ENCODE data around the gene INSIG1.

The INSIG1 gene

GRCh38 chr7:155287284-155287935 lies 10.3 kb upstream of the INSIG1 start:
- Histone ChIP-seq H2AK5ac (ENCODE audit: low read length) (no peak overlapping the region), H3K18ac (ENCODE audit: low read length) (no peak overlapping the region), H3K23ac (ENCODE audit: low read length) (no peak overlapping the region), H3K36me3 (ENCODE audit: control insufficient read depth, insufficient read depth, low read length) (no peaks in the 10 kb centered on the region), H3K27ac (ENCODE audit: low read depth, low read length) (no peak overlapping the region), H3K4me1 (ENCODE audit: control insufficient read depth, low read depth, low read length) (no peaks in the 10 kb centered on the region), H2BK15ac (replicated peaks; ENCODE audit: low read depth) (no peak overlapping the region), H3K79me1 (ENCODE audit: low read length) (no peaks in the 10 kb centered on the region), H2BK5ac (ENCODE audit: low read length) (no peak overlapping the region), H2BK120ac (ENCODE audit: low read depth, low read length) (no peak overlapping the region), H4K8ac (ENCODE audit: low read depth, low read length) (no peak overlapping the region), H3K79me2 (ENCODE audit: control insufficient read depth, insufficient read depth, low read length) (no peaks in the 10 kb centered on the region), H3K4me3 (ENCODE audit: low read length) (no peak overlapping the region), H3K27me3 (ENCODE audit: insufficient read depth, low read length, poor library complexity) (no peaks in the 10 kb centered on the region), H4K5ac (ENCODE audit: low read length) (no peak overlapping the region), H3K9ac (ENCODE audit: low read length) (no peak overlapping the region), H3K4me2 (ENCODE audit: low read length) (no peak overlapping the region), H3K4ac (ENCODE audit: low read depth, low read length) (no peak overlapping the region), H3K56ac (ENCODE audit: low read length) (no peak overlapping the region)
- WGBS (ENCODE audit: extremely low coverage, insufficient coverage, low lambda C conversion rate), result no CpG with 5 or more reads among the region's 26 CpGs
- DNase-seq, result no peak

GRCh38 chr7:155288055-155288454 lies 9.6 kb upstream of the INSIG1 start:
- Histone ChIP-seq H3K79me2 (ENCODE audit: control insufficient read depth, insufficient read depth, low read length) (no peaks in the 10 kb centered on the region), H2AK5ac (ENCODE audit: low read length) (no peak overlapping the region), H3K4me3 (ENCODE audit: low read length) (no peak overlapping the region), H3K23ac (ENCODE audit: low read length) (no peak overlapping the region), H3K36me3 (ENCODE audit: control insufficient read depth, insufficient read depth, low read length) (no peaks in the 10 kb centered on the region), H3K18ac (ENCODE audit: low read length) (no peak overlapping the region), H3K4ac (ENCODE audit: low read depth, low read length) (no peak overlapping the region), H3K79me1 (ENCODE audit: low read length) (no peaks in the 10 kb centered on the region), H3K4me1 (ENCODE audit: control insufficient read depth, low read depth, low read length) (no peaks in the 10 kb centered on the region), H2BK120ac (ENCODE audit: low read depth, low read length) (no peak overlapping the region), H3K56ac (ENCODE audit: low read length) (no peak overlapping the region), H2BK5ac (ENCODE audit: low read length) (no peak overlapping the region), H4K5ac (ENCODE audit: low read length) (no peak overlapping the region), H4K8ac (ENCODE audit: low read depth, low read length) (no peak overlapping the region), H3K27me3 (ENCODE audit: insufficient read depth, low read length, poor library complexity) (no peaks in the 10 kb centered on the region), H3K27ac (ENCODE audit: low read depth, low read length) (no peak overlapping the region), H2BK15ac (replicated peaks; ENCODE audit: low read depth) (no peak overlapping the region), H3K9ac (ENCODE audit: low read length) (no peak overlapping the region), H3K4me2 (ENCODE audit: low read length) (no peak overlapping the region)
- DNase-seq, result no peak
- no CpG with 5 or more reads among the region's 18 CpGs for WGBS (ENCODE audit: extremely low coverage, insufficient coverage, low lambda C conversion rate)

GRCh38 chr7:155289107-155289506 lies 8.6 kb upstream of the INSIG1 start:
- H3K4me3 ChIP-seq (ENCODE audit: low read length), result no peak overlapping the region
- H2BK5ac ChIP-seq (ENCODE audit: low read length), result no peak overlapping the region
- H3K56ac ChIP-seq (ENCODE audit: low read length), result no peak overlapping the region
- no peak overlapping the region for H3K27ac ChIP-seq (ENCODE audit: low read depth, low read length)
- H4K5ac ChIP-seq (ENCODE audit: low read length), result no peak overlapping the region
- H3K23ac ChIP-seq (ENCODE audit: low read length), result no peak overlapping the region
- no peaks in the 10 kb centered on the region for H3K79me2 ChIP-seq (ENCODE audit: control insufficient read depth, insufficient read depth, low read length)
- DNase-seq, result no peak
- H2BK15ac ChIP-seq (replicated peaks; ENCODE audit: low read depth), result no peak overlapping the region
- no peaks in the 10 kb centered on the region for H3K27me3 ChIP-seq (ENCODE audit: insufficient read depth, low read length, poor library complexity)
- H3K4ac ChIP-seq (ENCODE audit: low read depth, low read length), result no peak overlapping the region
- H2BK120ac ChIP-seq (ENCODE audit: low read depth, low read length), result no peak overlapping the region
- no CpG with 5 or more reads among the region's 7 CpGs for WGBS (ENCODE audit: extremely low coverage, insufficient coverage, low lambda C conversion rate)
- no peak overlapping the region for H4K8ac ChIP-seq (ENCODE audit: low read depth, low read length)
- no peak overlapping the region for H3K4me2 ChIP-seq (ENCODE audit: low read length)
- no peaks in the 10 kb centered on the region for H3K36me3 ChIP-seq (ENCODE audit: control insufficient read depth, insufficient read depth, low read length)
- H3K79me1 ChIP-seq (ENCODE audit: low read length), result no peaks in the 10 kb centered on the region
- H3K4me1 ChIP-seq (ENCODE audit: control insufficient read depth, low read depth, low read length), result no peaks in the 10 kb centered on the region
- H3K18ac ChIP-seq (ENCODE audit: low read length), result no peak overlapping the region
- no peak overlapping the region for H2AK5ac ChIP-seq (ENCODE audit: low read length)
- H3K9ac ChIP-seq (ENCODE audit: low read length), result no peak overlapping the region

GRCh38 chr7:155289949-155290501 lies 7.7 kb upstream of the INSIG1 start:
- no CpG with 5 or more reads among the region's 11 CpGs for WGBS (ENCODE audit: extremely low coverage, insufficient coverage, low lambda C conversion rate)
- no peak overlapping the region for H2AK5ac ChIP-seq (ENCODE audit: low read length)
- H3K36me3 ChIP-seq (ENCODE audit: control insufficient read depth, insufficient read depth, low read length), result no peaks in the 10 kb centered on the region
- no peak for DNase-seq
- no peak overlapping the region for H4K5ac ChIP-seq (ENCODE audit: low read length)
- no peak overlapping the region for H3K27ac ChIP-seq (ENCODE audit: low read depth, low read length)
- H3K4ac ChIP-seq (ENCODE audit: low read depth, low read length), result no peak overlapping the region
- no peaks in the 10 kb centered on the region for H3K79me2 ChIP-seq (ENCODE audit: control insufficient read depth, insufficient read depth, low read length)
- no peak overlapping the region for H2BK15ac ChIP-seq (replicated peaks; ENCODE audit: low read depth)
- H3K56ac ChIP-seq (ENCODE audit: low read length), result no peak overlapping the region
- H2BK120ac ChIP-seq (ENCODE audit: low read depth, low read length), result no peak overlapping the region
- no peaks in the 10 kb centered on the region for H3K4me1 ChIP-seq (ENCODE audit: control insufficient read depth, low read depth, low read length)
- no peak overlapping the region for H3K4me3 ChIP-seq (ENCODE audit: low read length)
- H3K27me3 ChIP-seq (ENCODE audit: insufficient read depth, low read length, poor library complexity), result no peaks in the 10 kb centered on the region
- no peak overlapping the region for H3K9ac ChIP-seq (ENCODE audit: low read length)
- H3K23ac ChIP-seq (ENCODE audit: low read length), result no peak overlapping the region
- no peak overlapping the region for H3K18ac ChIP-seq (ENCODE audit: low read length)
- no peak overlapping the region for H3K4me2 ChIP-seq (ENCODE audit: low read length)
- H4K8ac ChIP-seq (ENCODE audit: low read depth, low read length), result no peak overlapping the region
- no peak overlapping the region for H2BK5ac ChIP-seq (ENCODE audit: low read length)
- no peaks in the 10 kb centered on the region for H3K79me1 ChIP-seq (ENCODE audit: low read length)

- peak; percentile 22 for DNase-seq
- no peaks in the 10 kb centered on the region for H3K79me1 ChIP-seq (ENCODE audit: low read length)
- no peak overlapping the region for H3K4me3 ChIP-seq (ENCODE audit: low read length)
- no peak overlapping the region for H4K8ac ChIP-seq (ENCODE audit: low read depth, low read length)
- WGBS (ENCODE audit: extremely low coverage, insufficient coverage, low lambda C conversion rate), result no CpG with 5 or more reads among the region's 5 CpGs
- no peak overlapping the region for H3K4me2 ChIP-seq (ENCODE audit: low read length)
- H3K4me1 ChIP-seq (ENCODE audit: control insufficient read depth, low read depth, low read length), result no peaks in the 10 kb centered on the region
- H3K9ac ChIP-seq (ENCODE audit: low read length), result no peak overlapping the region
- no peak overlapping the region for H2AK5ac ChIP-seq (ENCODE audit: low read length)
- H3K27me3 ChIP-seq (ENCODE audit: insufficient read depth, low read length, poor library complexity), result no peaks in the 10 kb centered on the region
- no peak overlapping the region for H3K27ac ChIP-seq (ENCODE audit: low read depth, low read length)
- no peak overlapping the region for H3K56ac ChIP-seq (ENCODE audit: low read length)
- H3K23ac ChIP-seq (ENCODE audit: low read length), result no peak overlapping the region
- H2BK15ac ChIP-seq (replicated peaks; ENCODE audit: low read depth), result no peak overlapping the region
- H4K5ac ChIP-seq (ENCODE audit: low read length), result no peak overlapping the region
- no peak overlapping the region for H2BK120ac ChIP-seq (ENCODE audit: low read depth, low read length)
- no peaks in the 10 kb centered on the region for H3K36me3 ChIP-seq (ENCODE audit: control insufficient read depth, insufficient read depth, low read length)
- H3K79me2 ChIP-seq (ENCODE audit: control insufficient read depth, insufficient read depth, low read length), result no peaks in the 10 kb centered on the region
- no peak overlapping the region for H3K4ac ChIP-seq (ENCODE audit: low read depth, low read length)
- no peak overlapping the region for H3K18ac ChIP-seq (ENCODE audit: low read length)
- H2BK5ac ChIP-seq (ENCODE audit: low read length), result no peak overlapping the region
Measured at GRCh38 chr7:155291045-155291530, 6.6 kb upstream of the INSIG1 start.

- no peak overlapping the region for H2AK5ac ChIP-seq (ENCODE audit: low read length)
- H3K79me1 ChIP-seq (ENCODE audit: low read length), result no peaks in the 10 kb centered on the region
- H3K36me3 ChIP-seq (ENCODE audit: control insufficient read depth, insufficient read depth, low read length), result no peaks in the 10 kb centered on the region
- no peak overlapping the region for H3K27ac ChIP-seq (ENCODE audit: low read depth, low read length)
- no peak overlapping the region for H3K4me3 ChIP-seq (ENCODE audit: low read length)
- no peak overlapping the region for H2BK120ac ChIP-seq (ENCODE audit: low read depth, low read length)
- H4K8ac ChIP-seq (ENCODE audit: low read depth, low read length), result no peak overlapping the region
- no peak for DNase-seq
- WGBS (ENCODE audit: extremely low coverage, insufficient coverage, low lambda C conversion rate), result no CpG with 5 or more reads among the region's 5 CpGs
- no peak overlapping the region for H4K5ac ChIP-seq (ENCODE audit: low read length)
- H3K18ac ChIP-seq (ENCODE audit: low read length), result no peak overlapping the region
- no peak overlapping the region for H3K9ac ChIP-seq (ENCODE audit: low read length)
- H3K56ac ChIP-seq (ENCODE audit: low read length), result no peak overlapping the region
- H3K4me1 ChIP-seq (ENCODE audit: control insufficient read depth, low read depth, low read length), result peaks cover 3% of the 10 kb centered on the region
- no peak overlapping the region for H2BK15ac ChIP-seq (replicated peaks; ENCODE audit: low read depth)
- H3K79me2 ChIP-seq (ENCODE audit: control insufficient read depth, insufficient read depth, low read length), result no peaks in the 10 kb centered on the region
- H3K27me3 ChIP-seq (ENCODE audit: insufficient read depth, low read length, poor library complexity), result no peaks in the 10 kb centered on the region
- H3K4ac ChIP-seq (ENCODE audit: low read depth, low read length), result no peak overlapping the region
- no peak overlapping the region for H3K23ac ChIP-seq (ENCODE audit: low read length)
- no peak overlapping the region for H3K4me2 ChIP-seq (ENCODE audit: low read length)
- no peak overlapping the region for H2BK5ac ChIP-seq (ENCODE audit: low read length)
Measured at GRCh38 chr7:155291729-155292128, 5.9 kb upstream of the INSIG1 start.

All from mesendoderm (in vitro differentiated cells).